GM12878 (cell line): Measurements from ENCODE around the gene FARS2. TPM values are rescaled to one million over a fixed set of nuclear protein-coding genes. Genes with fewer than 3 reads are reported as not detected.

Experiments
- ATAC-seq: fragments of 200-7000 bp; cut with Tn5 transposase; 3 replicates; pipeline ENCODE4 v1.9.1; 2020; ENCODE audit warnings: mild to moderate bottlenecking, moderate library complexity
- BruUV-seq: library from RNA; stranded (reverse); fragments of 400-500 nt; replicated peaks from 2 replicates; lab custom pipeline; 2021; lab: Mats Ljungman, UMichigan
- CTCF ChIA-PET: fragments of 300-600 bp; sonication (Branson Sonifier 250); formaldehyde crosslinking; extraction: SDS; loops from one replicate; lab custom pipeline; 2021; ENCODE audit warnings: inconsistent platforms; lab: Yijun Ruan, JAX
- POLR2A ChIA-PET: fragments of 350-600 bp; formaldehyde crosslinking; extraction: SDS; loops from one replicate; lab custom pipeline; 2021; ENCODE audit warnings: inconsistent platforms; lab: Charles Lee
- RAD21 ChIA-PET: fragments of 300-600 bp; sonication (Branson Sonifier 250); formaldehyde crosslinking; loops from one replicate; lab custom pipeline; 2023; ENCODE audit warnings: antibody characterized with exemption; ENCODE audit not compliant: unreplicated experiment; lab: Charles Lee
- SMC1A ChIA-PET: fragments of 300-600 bp; sonication (Branson Sonifier 250); formaldehyde crosslinking; loops from one replicate; lab custom pipeline; 2023; ENCODE audit not compliant: unreplicated experiment, uncharacterized antibody; lab: Charles Lee
- DNase-seq: peaks from one replicate; pipeline ENCODE4 v3.0.0-alpha.2; 2011; ENCODE audit warnings: low read depth, low spot score
- FAIRE-seq: peaks from 3 replicates; lab custom pipeline; 2011; peaks lifted over from hg19 to GRCh38; lab: Jason Lieb, UNC
- H2AFZ ChIP-seq: 2 replicates; pipeline ENCODE4 v1.6.0; 2011; ENCODE audit warnings: low read depth, low read length, control low read depth; ENCODE audit not compliant: control insufficient read depth
- H3K27ac ChIP-seq: 2 replicates; pipeline ENCODE4 v1.5.1; 2011; ENCODE audit warnings: control low read depth; ENCODE audit not compliant: control insufficient read depth, insufficient read depth
- H3K27me3 ChIP-seq, 2 experiments: replicated peaks in 1 of 2; 2 replicates each; pipeline versions ENCODE4 v1.6.0 to v1.6.1; 2011; ENCODE audit warnings: low read length in 1 of 2; ENCODE audit not compliant: control insufficient read depth in 2 of 2, insufficient read depth in 2 of 2
- H3K36me3 ChIP-seq, 2 experiments: 2 replicates each; pipeline ENCODE4 v1.5.1; 2011; ENCODE audit warnings: low read length in 1 of 2; ENCODE audit not compliant: control insufficient read depth in 2 of 2, insufficient read depth in 2 of 2
- H3K4me1 ChIP-seq: 2 replicates; pipeline ENCODE4 v1.6.1; 2011; ENCODE audit warnings: mild to moderate bottlenecking, low read length, moderate library complexity, mixed read lengths; ENCODE audit not compliant: control insufficient read depth, insufficient read depth
- H3K4me2 ChIP-seq: 2 replicates; pipeline ENCODE4 v1.6.0; 2011; ENCODE audit warnings: control low read depth; ENCODE audit not compliant: control insufficient read depth, insufficient read depth
- H3K4me3 ChIP-seq: fragments of 200-600 bp; sonication (generic); 2 replicates; pipeline ENCODE4 v1.5.1; 2016
- H3K79me2 ChIP-seq: 2 replicates; pipeline ENCODE4 v1.6.0; 2011; ENCODE audit warnings: low read length; ENCODE audit not compliant: control insufficient read depth, insufficient read depth
- H3K9ac ChIP-seq: 2 replicates; pipeline ENCODE4 v1.8.0; 2011; ENCODE audit warnings: low read length, control low read depth, mixed read lengths; ENCODE audit not compliant: control insufficient read depth, insufficient read depth
- H3K9me3 ChIP-seq: replicated peaks from 3 replicates; pipeline ENCODE4 v1.5.1; 2011; ENCODE audit warnings: mild to moderate bottlenecking, low read length; ENCODE audit not compliant: control insufficient read depth, insufficient read depth
- H4K20me1 ChIP-seq: 2 replicates; pipeline ENCODE4 v1.6.0; 2011; ENCODE audit not compliant: control insufficient read depth, insufficient read depth
- BACH1 ChIP-seq: fragments of 450-650 bp; IDR thresholded peaks from 2 replicates; pipeline ENCODE4 v1.6.1; 2017; ENCODE audit warnings: mild to moderate bottlenecking, borderline replicate concordance
- CBX3 ChIP-seq: fragments of 200-600 bp; sonication (generic); IDR thresholded peaks from 2 replicates; pipeline ENCODE4 v1.6.1; 2016; ENCODE audit warnings: low read depth, borderline replicate concordance
- CEBPB ChIP-seq, 2 experiments: fragments of 150-350 bp in 1 of 2; IDR thresholded peaks; 2 replicates each; pipeline ENCODE4 v1.6.1; 2012 to 2014; ENCODE audit warnings: low read depth in 2 of 2, low read length in 2 of 2, borderline replicate concordance in 1 of 2, inconsistent platforms in 1 of 2
- E4F1 ChIP-seq: fragments of 450-650 bp; IDR thresholded peaks from 2 replicates; pipeline ENCODE4 v1.6.1; 2018; ENCODE audit warnings: borderline replicate concordance, mild to moderate bottlenecking; ENCODE audit not compliant: partially characterized antibody
- IRF5 ChIP-seq: fragments of 450-650 bp; IDR thresholded peaks from 2 replicates; pipeline ENCODE4 v1.6.1; 2017; ENCODE audit warnings: borderline replicate concordance
- MTA2 ChIP-seq: fragments of 450-650 bp; IDR thresholded peaks from 2 replicates; pipeline ENCODE4 v1.6.1; 2016; ENCODE audit warnings: low read depth, mild to moderate bottlenecking, moderate library complexity
- MTA3 ChIP-seq: IDR thresholded peaks from 2 replicates; pipeline ENCODE4 v1.6.1; 2012; ENCODE audit warnings: low read length, inconsistent platforms, borderline replicate concordance
- NFXL1 ChIP-seq: fragments of 450-650 bp; IDR thresholded peaks from 2 replicates; pipeline ENCODE4 v1.6.1; 2017; ENCODE audit warnings: antibody characterized with exemption, mild to moderate bottlenecking, borderline replicate concordance
- NR2C1 ChIP-seq: fragments of 450-650 bp; IDR thresholded peaks from 2 replicates; pipeline ENCODE4 v1.6.1; 2017; ENCODE audit warnings: antibody characterized with exemption, mild to moderate bottlenecking, moderate library complexity
- NRF1 ChIP-seq: conservative IDR thresholded peaks from 2 replicates; pipeline ENCODE4 v1.6.1; 2011; ENCODE audit warnings: mild to moderate bottlenecking, low read depth, low read length, improper control_type of control experiment
- PAX5 ChIP-seq: IDR thresholded peaks from 2 replicates; pipeline ENCODE4 v1.6.1; 2011; ENCODE audit warnings: low read depth, low read length, borderline replicate concordance
- PBX3 ChIP-seq: IDR thresholded peaks from 2 replicates; pipeline ENCODE4 v1.6.1; 2011; ENCODE audit warnings: mild to moderate bottlenecking, low read depth, low read length, moderate library complexity; ENCODE audit not compliant: insufficient replicate concordance
- PKNOX1 ChIP-seq: fragments of 450-650 bp; IDR thresholded peaks from 2 replicates; pipeline ENCODE4 v1.6.1; 2016; ENCODE audit warnings: mild to moderate bottlenecking
- POLR2A ChIP-seq: IDR thresholded peaks from 2 replicates; pipeline ENCODE4 v1.6.1; 2011; ENCODE audit warnings: low read depth, mild to moderate bottlenecking, low read length
- RBBP5 ChIP-seq: fragments of 200-600 bp; sonication (generic); conservative IDR thresholded peaks from 2 replicates; pipeline ENCODE4 v1.6.1; 2016
- RFX5 ChIP-seq: IDR thresholded peaks from 2 replicates; pipeline ENCODE4 v1.6.1; 2011; ENCODE audit warnings: low read depth, low read length, improper control_type of control experiment
- SIX5 ChIP-seq: IDR thresholded peaks from 2 replicates; pipeline ENCODE4 v1.6.1; 2011; ENCODE audit warnings: mild to moderate bottlenecking, low read depth, low read length, moderate library complexity; ENCODE audit not compliant: severe bottlenecking
- ZNF384 ChIP-seq: IDR thresholded peaks from 2 replicates; pipeline ENCODE4 v1.6.1; 2012; ENCODE audit warnings: low read depth, mild to moderate bottlenecking, low read length, improper control_type of control experiment, borderline replicate concordance
- ZSCAN29 ChIP-seq: fragments of 450-650 bp; IDR thresholded peaks from 2 replicates; pipeline ENCODE4 v1.6.1; 2017; ENCODE audit warnings: mild to moderate bottlenecking, moderate library complexity
- WGBS: methylation state at CpG from one replicate; pipeline ENCODE4 v1.1.6; 2016; ENCODE audit warnings: low lambda C conversion rate; ENCODE audit not compliant: insufficient replicate concordance, insufficient coverage; ENCODE audit errors: missing lambda C conversion rate; 5-methylcytosine and 5-hydroxymethylcytosine counted together
- in situ Hi-C: fragments of 300-500 bp; cut with MboI; formaldehyde crosslinking; loops from 9 replicates; pipeline ENCODE4 v1.14.3; 2018; ENCODE audit warnings: mixed read lengths
- intact Hi-C: fragments of 100-400 bp; cut with micrococcal nuclease; formaldehyde crosslinking; loops from one replicate; pipeline ENCODE4 v1.14.2; 2022; ENCODE audit not compliant: unreplicated experiment
- polyA plus RNA-seq, 11 experiments: library from polyadenylated mRNA; depleted of rRNA in 4 of 11; unstranded in 6 of 11; stranded (reverse) in 5 of 11; fragments of >200 nt; fragmentation: Nextera tagmentation in 4 of 11; fragmentation: Illumina TruSeq in 1 of 11; extraction: Ambion mirVana in 4 of 11; extraction: Trizol in 1 of 11; gene quantifications; 1 replicate in 1 of 11; 2 replicates in 10 of 11; pipeline versions ENCODE4 v1.2.1 to v1.2.3, GENCODE V29; 2011 to 2016; ENCODE audit warnings: inconsistent platforms in 2 of 11, missing spikeins in 2 of 11, low read depth in 1 of 11
- total RNA-seq, 4 experiments: library from RNA; depleted of rRNA in 3 of 4; stranded (reverse); fragments of >200 nt in 3 of 4; fragmentation: Illumina TruSeq in 1 of 4; extraction: Trizol in 1 of 4; gene quantifications; 2 replicates each; pipeline versions ENCODE4 v1.2.1 to v1.2.3, GENCODE V29; 2013 to 2021

FARS2 gene
- total and polyA plus RNA-seq, 10 of the 15 experiments (the other 5 are each of a cell fraction or from before 2014, with no cell fraction given) = 16.8 to 46.7 (median 25.6) TPM

GRCh38 chr6:5394280-5394679 lies 133.0 kb downstream of the FARS2 start:
- Histone ChIP-seq H3K36me3 (no peaks in the 10 kb centered on the region), H3K27me3 (no peaks in the 10 kb centered on the region), H3K79me2 (no peaks in the 10 kb centered on the region), H3K4me3 (no peak overlapping the region)
- RAD21 ChIA-PET = interaction anchor here (2.1 kb wide), 1 partner anchor 251 kb away, joined by 6 read pairs; no protein-coding TSS in a partner anchor
- no peak for DNase-seq
- CTCF ChIA-PET = interaction anchor here (1.2 to 1.7 kb wide), 2 partner anchors 8 to 91 kb away, joined by 3 to 5 read pairs; no protein-coding TSS in a partner anchor
- TF ChIP-seq ZSCAN29 (no peak), RBBP5 (no peak), PKNOX1 (no peak), PBX3 (no peak), POLR2A (no peak), SIX5 (no peak), MTA3 (no peak), CEBPB (IDR thresholded peaks at IDR 0.05; ENCODE audit: borderline replicate concordance in 1 of 2, low read depth in 2 of 2, low read length in 2 of 2) (no peak), RFX5 (no peak), MTA2 (no peak), E4F1 (no peak), NRF1 (no peak), NR2C1 (no peak), BACH1 (no peak), NFXL1 (no peak), ZNF384 (no peak), CBX3 (no peak), PAX5 (no peak), IRF5 (no peak)
- TF ChIP-seq, all 136 proteins: peak for 0
- Histone ChIP-seq H3K9ac (no peak overlapping the region), H3K27ac (no peak overlapping the region), H2AFZ (no peak overlapping the region), H4K20me1 (no peaks in the 10 kb centered on the region), H3K9me3 (no peaks in the 10 kb centered on the region), H3K4me1 (no peaks in the 10 kb centered on the region), H3K4me2 (no peak overlapping the region)
- ChIA-PET SMC1A (interaction anchor here (1.0 kb wide), 1 partner anchor 15 kb away, joined by 4 read pairs; no protein-coding TSS in a partner anchor), POLR2A (interaction anchor here (0.6 kb wide), 1 partner anchor 76 kb away, joined by 6 read pairs; no protein-coding TSS in a partner anchor)
- in situ Hi-C loops = no loop called here
- WGBS = 84% methylated on average over 4 of the region's 4 CpGs
- ATAC-seq (no peak), FAIRE-seq (no peak)
- intact Hi-C loops = no loop called here
- BruUV-seq = no TSS peak
